DND-41 (cell line): ENCODE measurements around the gene KNTC1.
A peak's percentile ranks its signal among the peaks of the same experiment; 100 is the strongest.
"Not testable (repeated sequence)": the region's sequence is repeated elsewhere in the genome, so short reads cannot be mapped to it uniquely, and the experiment has no call there.

Source experiments
- ATAC-seq: fragments of 200-7000 bp; cut with Tn5 transposase; 3 replicates; pipeline ENCODE4 v1.9.1; 2021; ENCODE audit warnings: low read depth; ENCODE audit not compliant: insufficient read depth
- DNase-seq: peaks from one replicate; pipeline ENCODE4 v3.0.0-alpha.2; 2020
- H2AFZ ChIP-seq: 2 replicates; pipeline ENCODE4 v1.6.0; 2012; ENCODE audit warnings: low read depth, low read length
- H3K27ac ChIP-seq: 2 replicates; pipeline ENCODE4 v1.5.1; 2012; ENCODE audit warnings: low read length, inconsistent platforms
- H3K27me3 ChIP-seq: fragments of 200-600 bp; sonication (generic); 2 replicates; pipeline ENCODE4 v1.6.0; 2012; ENCODE audit warnings: low read length, mild to moderate bottlenecking, inconsistent platforms; ENCODE audit not compliant: insufficient read depth, poor library complexity
- H3K36me3 ChIP-seq: 2 replicates; pipeline ENCODE4 v1.5.1; 2012; ENCODE audit warnings: low read length, inconsistent platforms; ENCODE audit not compliant: insufficient read depth
- H3K4me1 ChIP-seq: 2 replicates; pipeline ENCODE4 v1.5.1; 2012; ENCODE audit warnings: mild to moderate bottlenecking, low read length; ENCODE audit not compliant: insufficient read depth
- H3K4me2 ChIP-seq: 2 replicates; pipeline ENCODE4 v1.6.0; 2012; ENCODE audit warnings: mild to moderate bottlenecking, moderate library complexity, low read length, inconsistent platforms; ENCODE audit not compliant: insufficient read depth
- H3K4me3 ChIP-seq, 2 experiments: fragments of 200-600 bp in 1 of 2; shearing (Covaris generic) in 1 of 2; 2 replicates each; pipeline ENCODE4 v1.5.1; 2012 to 2016; ENCODE audit warnings: inconsistent platforms in 2 of 2, low read length in 2 of 2, mild to moderate bottlenecking in 2 of 2, low read depth in 1 of 2, moderate library complexity in 1 of 2
- H3K79me2 ChIP-seq: 2 replicates; pipeline ENCODE4 v1.6.0; 2012; ENCODE audit warnings: low read length, inconsistent platforms; ENCODE audit not compliant: insufficient read depth
- H3K9ac ChIP-seq: 2 replicates; pipeline ENCODE4 v1.6.0; 2012; ENCODE audit warnings: low read depth, mild to moderate bottlenecking, inconsistent platforms, low read length, moderate library complexity
- H3K9me3 ChIP-seq: 2 replicates; pipeline ENCODE4 v1.5.1; 2012; ENCODE audit warnings: low read length, moderate library complexity, mild to moderate bottlenecking, inconsistent platforms; ENCODE audit not compliant: insufficient read depth, severe bottlenecking
- H4K20me1 ChIP-seq: 2 replicates; pipeline ENCODE4 v1.6.0; 2012; ENCODE audit warnings: low read length; ENCODE audit not compliant: insufficient read depth
- CTCF ChIP-seq: IDR thresholded peaks from 2 replicates; pipeline ENCODE4 v1.5.1; 2012; ENCODE audit warnings: borderline replicate concordance, low read length, moderate library complexity, mild to moderate bottlenecking; ENCODE audit not compliant: poor library complexity, severe bottlenecking; ENCODE audit errors: extremely low read depth
- EZH2 ChIP-seq: IDR thresholded peaks from 3 replicates; pipeline ENCODE4 v1.6.1; 2012; ENCODE audit warnings: borderline replicate concordance, low read depth, mild to moderate bottlenecking, moderate library complexity, low read length, inconsistent platforms; ENCODE audit not compliant: severe bottlenecking

Gene KNTC1

DNA sequence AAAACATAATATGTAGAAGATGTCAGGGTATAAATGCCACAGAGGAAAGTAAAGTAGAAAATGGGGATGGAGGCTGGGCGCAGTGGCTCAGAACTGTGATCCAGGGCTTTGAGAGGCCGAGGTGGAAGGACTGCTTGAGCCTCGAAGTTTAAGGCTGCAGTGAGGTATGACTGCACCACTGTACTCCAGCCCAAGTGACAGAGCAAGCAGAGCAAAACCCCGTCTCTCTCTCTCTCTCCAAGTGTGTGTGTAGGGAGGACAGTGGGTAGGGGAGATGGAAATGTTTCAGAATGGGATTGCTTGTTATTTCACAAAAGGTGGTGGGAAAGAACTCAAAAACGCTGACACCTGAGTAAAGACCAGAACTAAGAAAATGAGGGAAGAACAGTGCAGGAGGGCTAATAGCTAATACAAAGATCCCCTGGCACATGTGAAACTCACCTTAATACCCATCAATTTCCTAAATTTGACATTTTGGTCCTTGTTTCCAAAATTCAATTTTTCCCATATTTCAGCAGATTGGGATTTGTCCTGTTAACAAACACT lies 20.6 kb upstream of the KNTC1 start:
- Histone ChIP-seq H3K4me1 (peaks cover 7% of the 10 kb centered on the region), H3K4me3 (no peak overlapping the region), H3K27ac (no peak overlapping the region), H4K20me1 (peaks cover 22% of the 10 kb centered on the region; the same call in 1 of the 2 replicates), H3K36me3 (peaks cover 85% of the 10 kb centered on the region), H3K9ac (no peak overlapping the region), H2AFZ (no peak overlapping the region), H3K27me3 (no peaks in the 10 kb centered on the region), H3K4me2 (no peak overlapping the region), H3K9me3 (no peaks in the 10 kb centered on the region), H3K79me2 (peaks cover 38% of the 10 kb centered on the region)
- TF ChIP-seq CTCF (no peak), EZH2 (no peak)
- ATAC-seq (no peak), DNase-seq (no peak)

- H3K27me3 ChIP-seq = no peaks in the 10 kb centered on the region
- H4K20me1 ChIP-seq = peaks cover 33% of the 10 kb centered on the region
- H3K4me3 ChIP-seq = no peak overlapping the region
- no peak for DNase-seq
- TF ChIP-seq CTCF (no peak), EZH2 (no peak)
- H3K4me1 ChIP-seq = no peaks in the 10 kb centered on the region
- no peak overlapping the region for H3K27ac ChIP-seq
- peaks cover 99% of the 10 kb centered on the region for H3K36me3 ChIP-seq
- H2AFZ ChIP-seq = no peak overlapping the region
- H3K79me2 ChIP-seq = peaks cover 53% of the 10 kb centered on the region
- no peak for ATAC-seq
- H3K9ac ChIP-seq = no peak overlapping the region
- no peaks in the 10 kb centered on the region for H3K9me3 ChIP-seq
- no peak overlapping the region for H3K4me2 ChIP-seq
Observed at GRCh38 chr12:122508163-122508562, 18.9 kb upstream of the KNTC1 start.

DNA sequence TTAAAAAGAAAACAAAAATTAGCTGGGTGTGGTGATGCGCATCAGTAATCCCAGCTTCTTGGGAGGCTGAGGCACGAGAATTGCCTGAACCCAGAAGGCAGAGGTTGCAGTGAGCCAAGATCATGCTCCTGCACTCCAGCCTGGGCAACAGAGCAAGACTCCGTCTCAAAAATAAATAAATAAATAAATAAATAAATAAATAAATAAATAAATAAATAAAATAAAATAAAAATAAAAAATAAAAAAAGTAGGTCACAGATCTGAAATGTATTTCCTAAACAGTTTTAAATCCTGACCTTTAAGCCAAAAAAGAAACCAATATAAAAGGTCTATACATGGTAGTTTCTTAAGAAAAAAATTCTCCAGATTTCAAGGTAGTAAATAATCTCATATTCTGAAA lies 14.0 kb upstream of the KNTC1 start:
- H3K4me1 ChIP-seq, H3K4me3 ChIP-seq, H3K27me3 ChIP-seq, DNase-seq, H3K27ac ChIP-seq, H3K9ac ChIP-seq, H3K4me2 ChIP-seq, H2AFZ ChIP-seq, ATAC-seq, H3K9me3 ChIP-seq: not testable (repeated sequence)
- Histone ChIP-seq H3K79me2 (peaks cover 92% of the 10 kb centered on the region), H4K20me1 (peaks cover 51% of the 10 kb centered on the region), H3K36me3 (peaks cover 98% of the 10 kb centered on the region)

- H2AFZ ChIP-seq = no peak overlapping the region
- no peaks in the 10 kb centered on the region for H3K9me3 ChIP-seq
- peaks cover 92% of the 10 kb centered on the region for H3K79me2 ChIP-seq
- H3K4me2 ChIP-seq = no peak overlapping the region
- no peak overlapping the region for H3K27ac ChIP-seq
- H3K36me3 ChIP-seq = peaks cover 97% of the 10 kb centered on the region
- no peak overlapping the region for H3K9ac ChIP-seq
- peaks cover 51% of the 10 kb centered on the region for H4K20me1 ChIP-seq
- H3K4me1 ChIP-seq = no peaks in the 10 kb centered on the region
- TF ChIP-seq EZH2 (no peak), CTCF (no peak)
- 0 out of 3 replicates have a peak, but pooled peaks have one; percentile 17 for ATAC-seq
- no peak for DNase-seq
- H3K27me3 ChIP-seq = no peaks in the 10 kb centered on the region
- no peak overlapping the region for H3K4me3 ChIP-seq
Observed at GRCh38 chr12:122513660-122514059, 13.4 kb upstream of the KNTC1 start.
